ENCODE data around the gene ST6GALNAC3. TPM values are rescaled to one million over a fixed set of nuclear protein-coding genes. Genes with fewer than 3 reads are reported as not detected.

Gene ST6GALNAC3
- polyA plus RNA-seq, 2 donors: 0.27 to 0.29 TPM

DNA sequence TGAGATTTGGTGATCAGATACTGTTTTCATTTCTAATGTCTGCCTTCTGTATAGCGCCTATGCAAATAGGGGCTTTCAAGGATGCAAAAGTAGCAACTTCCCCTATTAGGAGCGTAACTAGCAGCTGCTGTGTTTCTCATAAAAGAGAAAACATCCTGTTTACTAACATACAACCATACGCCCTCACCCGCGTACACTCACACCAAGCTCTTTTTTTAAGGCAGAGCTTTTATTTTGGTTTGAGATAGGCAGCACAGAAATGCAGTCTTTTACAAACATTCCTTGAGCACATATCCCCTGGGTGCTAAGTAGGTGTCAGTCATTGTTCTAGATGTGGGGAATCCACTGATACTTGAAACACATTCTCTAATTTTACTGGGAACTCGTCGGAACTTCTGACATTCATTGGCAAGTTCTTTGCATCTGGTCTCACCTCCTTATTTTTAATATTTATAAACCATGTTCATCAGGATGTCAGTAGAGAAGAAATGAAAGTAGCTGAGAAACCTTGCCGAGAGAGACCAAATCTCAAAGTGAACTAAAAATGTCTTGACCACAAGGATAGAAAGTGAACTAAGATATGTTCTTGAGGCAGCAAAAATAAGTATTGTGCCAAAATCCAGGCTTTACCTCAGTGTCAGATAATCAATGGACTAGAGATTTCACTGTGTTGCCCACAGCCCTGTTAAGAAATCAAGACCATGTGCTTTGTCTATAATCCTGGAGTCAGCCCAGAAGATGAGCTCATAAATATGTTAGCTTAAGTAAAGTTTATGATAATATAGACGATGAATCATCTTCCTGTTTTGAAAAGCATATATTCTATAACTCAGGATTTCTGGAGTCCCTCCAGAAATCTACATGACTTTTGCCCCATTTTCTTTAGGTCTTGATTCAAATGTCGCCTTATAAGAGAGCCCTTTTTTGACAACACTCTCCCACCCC lies 350.9 kb downstream of the ST6GALNAC3 start:
- H3K27ac ChIP-seq (ENCODE audit: low read depth in 2 of 2, low read length in 1 of 2): no peak overlapping the region
- no peaks in the 10 kb centered on the region for H3K9me3 ChIP-seq (ENCODE audit: control insufficient read depth in 2 of 2, insufficient read depth in 1 of 2, low read depth in 1 of 2, low read length in 1 of 2)
- H3K4me3 ChIP-seq (ENCODE audit: low read depth in 1 of 2, low read length in 2 of 2): no peak overlapping the region
- no peaks in the 10 kb centered on the region for H3K36me3 ChIP-seq (ENCODE audit: control insufficient read depth in 2 of 2, insufficient read depth in 2 of 2, low read length in 1 of 2)
- 69% methylated on average over 10 of the region's 10 CpGs for WGBS, 2 donors
- no peaks in the 10 kb centered on the region for H3K4me1 ChIP-seq (ENCODE audit: control insufficient read depth in 2 of 2, insufficient read depth in 2 of 2, low read length in 1 of 2)
- H3K27me3 ChIP-seq (ENCODE audit: control insufficient read depth in 1 of 2, insufficient read depth in 2 of 2, low read length in 2 of 2): no peaks in the 10 kb centered on the region

DNA sequence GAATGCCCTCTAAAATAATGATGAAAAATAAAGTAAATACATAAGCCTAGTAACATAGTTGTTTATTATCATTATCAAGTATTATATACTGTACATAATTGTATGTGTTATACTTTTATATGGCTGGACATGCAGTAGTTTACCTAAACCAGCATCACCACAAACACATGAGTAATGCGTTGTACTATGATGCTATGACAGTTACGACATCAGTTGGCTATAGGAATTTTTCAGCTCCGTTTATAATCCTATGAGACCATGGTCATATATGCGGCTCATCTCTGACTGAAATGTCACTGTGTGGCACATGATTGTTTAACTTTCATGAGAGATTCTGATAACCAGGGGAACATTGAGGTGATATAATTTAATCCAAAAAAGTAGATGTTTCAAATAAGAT lies 352.1 kb downstream of the ST6GALNAC3 start:
- Histone ChIP-seq H3K4me1 (ENCODE audit: control insufficient read depth in 2 of 2, insufficient read depth in 2 of 2, low read length in 1 of 2) (no peaks in the 10 kb centered on the region), H3K4me3 (ENCODE audit: low read depth in 1 of 2, low read length in 2 of 2) (no peak overlapping the region), H3K27ac (ENCODE audit: low read depth in 2 of 2, low read length in 1 of 2) (no peak overlapping the region), H3K27me3 (ENCODE audit: control insufficient read depth in 1 of 2, insufficient read depth in 2 of 2, low read length in 2 of 2) (no peaks in the 10 kb centered on the region), H3K36me3 (ENCODE audit: control insufficient read depth in 2 of 2, insufficient read depth in 2 of 2, low read length in 1 of 2) (no peaks in the 10 kb centered on the region), H3K9me3 (ENCODE audit: control insufficient read depth in 2 of 2, insufficient read depth in 1 of 2, low read depth in 1 of 2, low read length in 1 of 2) (no peaks in the 10 kb centered on the region)
- WGBS, 2 donors: 95 to 97% methylated on average over 4 of the region's 4 CpGs

DNA sequence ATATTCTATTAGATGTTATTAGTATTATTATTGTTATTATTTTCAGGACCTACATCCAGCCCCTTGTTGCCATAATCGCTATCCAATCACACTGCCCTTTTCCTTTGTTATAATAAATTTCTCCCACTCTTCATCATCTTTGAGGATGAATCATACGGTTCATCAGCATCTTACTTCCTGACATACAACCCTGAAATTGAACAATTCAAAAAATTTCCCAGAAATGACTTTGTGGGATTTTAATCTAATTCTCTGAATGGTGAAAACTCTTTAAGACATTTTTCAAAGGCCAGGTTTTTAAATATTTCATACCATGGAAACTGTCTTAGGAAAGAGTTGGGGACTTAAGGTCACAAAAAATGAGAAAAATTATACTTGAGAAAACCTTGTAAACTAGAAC lies 353.5 kb downstream of the ST6GALNAC3 start:
- H3K27me3 ChIP-seq (ENCODE audit: control insufficient read depth in 1 of 2, insufficient read depth in 2 of 2, low read length in 2 of 2): no peaks in the 10 kb centered on the region
- H3K9me3 ChIP-seq (ENCODE audit: control insufficient read depth in 2 of 2, insufficient read depth in 1 of 2, low read depth in 1 of 2, low read length in 1 of 2): no peaks in the 10 kb centered on the region
- 92 to 93% methylated on average over 2 of the region's 2 CpGs for WGBS, 2 donors
- no peak overlapping the region for H3K4me3 ChIP-seq (ENCODE audit: low read depth in 1 of 2, low read length in 2 of 2)
- H3K27ac ChIP-seq (ENCODE audit: low read depth in 2 of 2, low read length in 1 of 2): no peak overlapping the region
- no peaks in the 10 kb centered on the region for H3K36me3 ChIP-seq (ENCODE audit: control insufficient read depth in 2 of 2, insufficient read depth in 2 of 2, low read length in 1 of 2)
- no peaks in the 10 kb centered on the region for H3K4me1 ChIP-seq (ENCODE audit: control insufficient read depth in 2 of 2, insufficient read depth in 2 of 2, low read length in 1 of 2)

DNA sequence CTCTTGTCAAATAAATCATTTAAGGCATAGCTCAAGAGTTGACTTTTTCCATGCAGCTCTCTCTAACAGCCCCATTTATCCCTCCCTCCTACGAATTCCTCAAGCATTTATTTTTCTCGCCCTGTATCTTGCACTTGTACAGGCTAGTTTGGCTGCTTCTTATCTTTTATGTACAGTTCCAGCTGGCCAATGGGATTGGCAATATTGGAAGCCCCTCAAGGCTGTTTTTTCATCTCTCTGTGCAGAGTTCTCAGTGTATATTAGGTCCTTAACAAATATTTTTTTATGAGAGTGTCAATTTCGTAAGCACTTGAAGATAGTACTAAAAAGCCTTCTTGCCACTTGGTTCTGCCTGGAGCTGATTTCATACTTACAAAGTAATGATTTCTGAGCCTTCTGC lies 356.0 kb downstream of the ST6GALNAC3 start:
- Histone ChIP-seq H3K36me3 (ENCODE audit: control insufficient read depth in 2 of 2, insufficient read depth in 2 of 2, low read length in 1 of 2) (no peaks in the 10 kb centered on the region), H3K4me3 (ENCODE audit: low read depth in 1 of 2, low read length in 2 of 2) (no peak overlapping the region), H3K27me3 (ENCODE audit: control insufficient read depth in 1 of 2, insufficient read depth in 2 of 2, low read length in 2 of 2) (no peaks in the 10 kb centered on the region), H3K9me3 (ENCODE audit: control insufficient read depth in 2 of 2, insufficient read depth in 1 of 2, low read depth in 1 of 2, low read length in 1 of 2) (no peaks in the 10 kb centered on the region), H3K4me1 (ENCODE audit: control insufficient read depth in 2 of 2, insufficient read depth in 2 of 2, low read length in 1 of 2) (no peaks in the 10 kb centered on the region), H3K27ac (ENCODE audit: low read depth in 2 of 2, low read length in 1 of 2) (no peak overlapping the region)
- 41 to 51% methylated on average over 3 of the region's 3 CpGs for WGBS, 2 donors

DNA sequence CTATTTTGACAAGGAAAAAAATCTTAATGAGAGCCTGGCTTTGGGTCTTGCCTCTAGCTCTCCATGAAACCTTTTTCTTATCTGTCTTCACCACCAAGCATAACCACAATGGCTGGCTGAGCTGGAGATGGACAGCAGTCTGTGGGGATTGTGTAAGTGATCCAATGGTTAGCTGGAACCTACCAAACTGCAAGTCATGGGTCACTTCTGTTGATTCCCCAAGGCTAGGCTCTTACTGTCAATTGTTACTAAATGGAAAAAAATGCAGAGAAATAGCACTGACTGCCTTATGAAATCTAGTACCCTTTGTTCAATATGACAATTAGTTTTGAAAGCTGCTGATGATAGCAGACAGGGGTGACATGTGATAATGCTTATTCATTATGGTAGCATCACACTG lies 359.0 kb downstream of the ST6GALNAC3 start:
- no peaks in the 10 kb centered on the region for H3K4me1 ChIP-seq (ENCODE audit: control insufficient read depth in 2 of 2, insufficient read depth in 2 of 2, low read length in 1 of 2)

DNA sequence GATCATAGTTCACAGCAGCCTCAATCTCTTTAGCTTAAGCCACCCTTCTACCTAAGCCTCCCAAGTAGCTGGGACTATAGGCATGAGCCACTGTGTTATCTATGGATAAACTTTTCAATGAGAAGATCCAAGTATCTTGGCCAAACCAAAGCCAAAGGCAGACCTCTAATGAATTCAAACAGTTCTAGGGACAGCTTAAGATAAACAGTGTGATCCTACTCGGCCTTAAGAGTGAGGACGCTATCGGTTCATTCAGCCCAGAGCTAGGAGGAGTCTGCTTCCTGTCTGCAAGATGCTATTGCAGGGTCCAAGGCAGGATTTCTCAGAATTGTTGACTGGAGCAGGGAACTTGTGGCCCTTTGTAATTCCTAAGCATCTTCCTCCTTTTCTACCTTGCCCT lies 368.7 kb downstream of the ST6GALNAC3 start:
- H3K4me3 ChIP-seq (ENCODE audit: low read depth in 1 of 2, low read length in 2 of 2): no peak overlapping the region
- no peaks in the 10 kb centered on the region for H3K27me3 ChIP-seq (ENCODE audit: control insufficient read depth in 1 of 2, insufficient read depth in 2 of 2, low read length in 2 of 2)
- H3K4me1 ChIP-seq (ENCODE audit: control insufficient read depth in 2 of 2, insufficient read depth in 2 of 2, low read length in 1 of 2): no peaks in the 10 kb centered on the region
- WGBS, 2 donors: 75 to 76% methylated on average over 3 of the region's 3 CpGs
- peaks cover 0 to 3% of the 10 kb centered on the region in 2 donors for H3K9me3 ChIP-seq (ENCODE audit: control insufficient read depth in 2 of 2, insufficient read depth in 1 of 2, low read depth in 1 of 2, low read length in 1 of 2)
- no peaks in the 10 kb centered on the region for H3K36me3 ChIP-seq (ENCODE audit: control insufficient read depth in 2 of 2, insufficient read depth in 2 of 2, low read length in 1 of 2)
- no peak overlapping the region for H3K27ac ChIP-seq (ENCODE audit: low read depth in 2 of 2, low read length in 1 of 2)

More for the DNA sequence above, 359.0 kb downstream of the ST6GALNAC3 start:
- H3K36me3 ChIP-seq (ENCODE audit: control insufficient read depth in 2 of 2, insufficient read depth in 2 of 2, low read length in 1 of 2): no peaks in the 10 kb centered on the region
- no peaks in the 10 kb centered on the region for H3K9me3 ChIP-seq (ENCODE audit: control insufficient read depth in 2 of 2, insufficient read depth in 1 of 2, low read depth in 1 of 2, low read length in 1 of 2)
- no peaks in the 10 kb centered on the region for H3K27me3 ChIP-seq (ENCODE audit: control insufficient read depth in 1 of 2, insufficient read depth in 2 of 2, low read length in 2 of 2)
- no peak overlapping the region for H3K27ac ChIP-seq (ENCODE audit: low read depth in 2 of 2, low read length in 1 of 2)
- H3K4me3 ChIP-seq (ENCODE audit: low read depth in 1 of 2, low read length in 2 of 2): no peak overlapping the region

DNA sequence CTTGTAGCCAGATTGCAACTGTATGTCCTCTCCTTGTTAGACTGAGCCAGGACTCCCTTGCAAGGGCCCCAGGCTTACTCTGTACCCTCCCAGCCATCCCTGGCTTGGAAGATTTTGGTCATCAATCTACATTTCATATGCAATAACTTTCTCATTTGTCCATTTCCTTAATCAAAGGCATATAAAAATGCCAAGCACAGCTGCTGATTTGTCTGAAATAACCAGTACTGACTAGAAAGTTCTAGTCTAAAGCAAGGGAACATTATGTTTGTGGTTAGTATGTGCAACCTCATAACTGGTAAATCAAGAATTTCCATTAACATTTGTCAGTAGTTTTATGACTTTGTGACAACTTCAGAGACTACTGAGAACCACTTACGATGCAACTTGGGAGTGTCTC lies 370.2 kb downstream of the ST6GALNAC3 start:
- Histone ChIP-seq H3K4me3 (ENCODE audit: low read depth in 1 of 2, low read length in 2 of 2) (no peak overlapping the region), H3K27me3 (ENCODE audit: control insufficient read depth in 1 of 2, insufficient read depth in 2 of 2, low read length in 2 of 2) (no peaks in the 10 kb centered on the region), H3K36me3 (ENCODE audit: control insufficient read depth in 2 of 2, insufficient read depth in 2 of 2, low read length in 1 of 2) (no peaks in the 10 kb centered on the region), H3K9me3 (ENCODE audit: control insufficient read depth in 2 of 2, insufficient read depth in 1 of 2, low read depth in 1 of 2, low read length in 1 of 2) (peaks cover 0 to 3% of the 10 kb centered on the region in 2 donors), H3K4me1 (ENCODE audit: control insufficient read depth in 2 of 2, insufficient read depth in 2 of 2, low read length in 1 of 2) (no peaks in the 10 kb centered on the region), H3K27ac (ENCODE audit: low read depth in 2 of 2, low read length in 1 of 2) (no peak overlapping the region)
- WGBS, 2 donors: 71 to 83% methylated on average over 1 of the region's 1 CpG

DNA sequence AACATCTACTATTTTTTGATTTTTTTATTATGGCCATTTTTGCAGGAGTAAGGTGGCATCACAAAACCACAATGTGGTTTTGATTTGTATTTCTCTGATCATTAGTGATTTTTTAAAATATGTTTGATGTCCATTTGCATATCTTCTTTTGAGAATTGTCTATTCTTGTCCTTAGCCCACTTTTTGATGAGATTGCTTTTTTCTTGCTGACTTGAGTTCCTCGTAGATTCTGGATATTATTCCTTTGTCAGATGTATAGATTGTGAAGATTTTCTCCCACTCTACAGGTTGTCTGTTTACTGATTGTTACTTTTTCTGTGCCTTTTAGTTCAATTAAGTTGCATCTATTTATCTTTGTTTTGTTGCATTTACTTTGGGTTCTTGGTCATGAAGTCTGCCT lies 375.7 kb downstream of the ST6GALNAC3 start:
- Histone ChIP-seq H3K27me3 (ENCODE audit: control insufficient read depth in 1 of 2, insufficient read depth in 2 of 2, low read length in 2 of 2) (no peaks in the 10 kb centered on the region), H3K9me3 (ENCODE audit: control insufficient read depth in 2 of 2, insufficient read depth in 1 of 2, low read depth in 1 of 2, low read length in 1 of 2) (peaks cover 0 to 3% of the 10 kb centered on the region in 2 donors), H3K4me1 (ENCODE audit: control insufficient read depth in 2 of 2, insufficient read depth in 2 of 2, low read length in 1 of 2) (no peaks in the 10 kb centered on the region), H3K27ac (ENCODE audit: low read depth in 2 of 2, low read length in 1 of 2) (no peak overlapping the region), H3K36me3 (ENCODE audit: control insufficient read depth in 2 of 2, insufficient read depth in 2 of 2, low read length in 1 of 2) (no peaks in the 10 kb centered on the region), H3K4me3 (ENCODE audit: low read depth in 1 of 2, low read length in 2 of 2) (no peak overlapping the region)
- 81 to 87% methylated on average over 1 of the region's 1 CpG for WGBS, 2 donors

DNA sequence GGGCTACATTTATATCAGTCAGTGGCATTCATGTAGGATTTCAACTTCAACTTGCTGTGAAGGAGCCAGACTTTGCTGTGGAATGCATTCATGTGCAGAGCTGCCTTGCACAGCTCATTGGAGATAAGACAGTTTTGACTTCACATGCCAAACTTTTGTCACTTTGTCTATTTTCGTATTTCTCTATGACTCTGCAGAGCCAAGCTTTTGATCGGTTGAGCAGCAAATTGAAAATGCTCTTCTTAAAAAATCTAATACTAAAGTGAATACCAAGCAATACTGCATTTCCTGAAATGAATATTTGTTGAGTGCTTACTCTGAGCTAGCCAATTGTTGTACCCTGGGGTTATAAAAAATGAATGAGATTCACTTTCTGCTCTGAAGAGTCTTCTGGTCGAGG lies 388.7 kb downstream of the ST6GALNAC3 start:
- no peak overlapping the region for H3K27ac ChIP-seq (ENCODE audit: low read depth in 2 of 2, low read length in 1 of 2)
- H3K4me1 ChIP-seq (ENCODE audit: control insufficient read depth in 2 of 2, insufficient read depth in 2 of 2, low read length in 1 of 2): no peaks in the 10 kb centered on the region
- H3K4me3 ChIP-seq (ENCODE audit: low read depth in 1 of 2, low read length in 2 of 2): no peak overlapping the region
- H3K36me3 ChIP-seq (ENCODE audit: control insufficient read depth in 2 of 2, insufficient read depth in 2 of 2, low read length in 1 of 2): no peaks in the 10 kb centered on the region
- WGBS, 2 donors: 48 to 62% methylated on average over 3 of the region's 3 CpGs
- no peaks in the 10 kb centered on the region for H3K9me3 ChIP-seq (ENCODE audit: control insufficient read depth in 2 of 2, insufficient read depth in 1 of 2, low read depth in 1 of 2, low read length in 1 of 2)
- no peaks in the 10 kb centered on the region for H3K27me3 ChIP-seq (ENCODE audit: control insufficient read depth in 1 of 2, insufficient read depth in 2 of 2, low read length in 2 of 2)

DNA sequence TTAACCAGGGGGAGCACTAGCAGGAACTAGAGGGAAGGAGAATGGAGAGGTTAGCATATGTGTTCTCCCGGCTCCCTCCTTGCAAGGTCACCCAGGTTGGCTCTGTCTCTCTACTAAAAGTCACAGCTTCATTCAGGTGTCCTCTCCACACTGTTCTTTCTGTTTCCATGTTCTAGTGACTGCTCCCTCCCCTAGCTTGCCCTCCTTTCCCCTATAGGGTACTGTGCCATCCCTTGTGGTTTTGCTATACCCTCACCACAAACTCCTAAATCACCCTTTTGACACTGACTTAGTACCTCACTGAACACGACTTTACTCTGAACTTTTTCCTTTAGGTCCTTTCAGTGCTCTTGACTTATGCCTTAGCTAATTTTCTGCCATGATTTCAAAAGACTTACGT lies 389.3 kb downstream of the ST6GALNAC3 start:
- Histone ChIP-seq H3K27ac (ENCODE audit: low read depth in 2 of 2, low read length in 1 of 2) (no peak overlapping the region), H3K27me3 (ENCODE audit: control insufficient read depth in 1 of 2, insufficient read depth in 2 of 2, low read length in 2 of 2) (no peaks in the 10 kb centered on the region)
- 76 to 78% methylated on average over 3 of the region's 3 CpGs for WGBS, 2 donors

More for the DNA sequence above, 389.3 kb downstream of the ST6GALNAC3 start:
- Histone ChIP-seq H3K36me3 (ENCODE audit: control insufficient read depth in 2 of 2, insufficient read depth in 2 of 2, low read length in 1 of 2) (no peaks in the 10 kb centered on the region), H3K9me3 (ENCODE audit: control insufficient read depth in 2 of 2, insufficient read depth in 1 of 2, low read depth in 1 of 2, low read length in 1 of 2) (no peaks in the 10 kb centered on the region), H3K4me3 (ENCODE audit: low read depth in 1 of 2, low read length in 2 of 2) (no peak overlapping the region), H3K4me1 (ENCODE audit: control insufficient read depth in 2 of 2, insufficient read depth in 2 of 2, low read length in 1 of 2) (no peaks in the 10 kb centered on the region)

All from esophagus (tissue), 2 donors.